HG02970 (cell line): ENCODE results near the gene CBLL2.
"Not testable (repeated sequence)": the region's sequence is repeated elsewhere in the genome, so short reads cannot be mapped to it uniquely, and the experiment has no call there.

Source experiments
- ATAC-seq: cut with Tn5 transposase; IDR thresholded peaks from one replicate; pipeline ENCODE4 v1.9.1; 2021; ENCODE audit warnings: mild to moderate bottlenecking, moderate library complexity, moderate number of reproducible peaks; ENCODE audit not compliant: unreplicated experiment, low FRiP score

The CBLL2 gene, protein sequence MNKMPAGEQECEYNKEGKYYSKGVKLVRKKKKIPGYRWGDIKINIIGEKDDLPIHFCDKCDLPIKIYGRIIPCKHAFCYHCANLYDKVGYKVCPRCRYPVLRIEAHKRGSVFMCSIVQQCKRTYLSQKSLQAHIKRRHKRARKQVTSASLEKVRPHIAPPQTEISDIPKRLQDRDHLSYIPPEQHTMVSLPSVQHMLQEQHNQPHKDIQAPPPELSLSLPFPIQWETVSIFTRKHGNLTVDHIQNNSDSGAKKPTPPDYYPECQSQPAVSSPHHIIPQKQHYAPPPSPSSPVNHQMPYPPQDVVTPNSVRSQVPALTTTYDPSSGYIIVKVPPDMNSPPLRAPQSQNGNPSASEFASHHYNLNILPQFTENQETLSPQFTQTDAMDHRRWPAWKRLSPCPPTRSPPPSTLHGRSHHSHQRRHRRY

DNA sequence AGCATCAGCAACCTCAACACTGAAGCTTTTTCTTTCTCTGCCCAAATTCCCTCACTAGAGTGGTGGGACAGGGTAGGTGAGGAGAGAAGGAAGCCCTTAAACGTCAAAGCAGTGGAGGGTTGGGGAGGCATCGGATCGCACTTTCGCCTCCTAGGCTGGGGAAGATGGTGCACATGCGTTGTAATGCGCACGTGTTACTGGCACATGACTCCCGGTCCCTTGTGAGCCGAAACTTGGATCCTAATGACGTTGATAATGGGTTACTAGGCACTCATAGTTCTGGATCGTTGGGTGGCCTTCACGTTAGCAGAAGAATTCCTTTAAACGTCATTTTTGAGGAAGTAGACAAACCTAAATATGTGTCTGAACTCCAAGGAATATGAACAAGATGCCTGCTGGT lies at the start of gene CBLL2:
TSS of gene CBLL2 (plus strand) at position 301 of the 400 bp plus-strand sequence. CDS start at position 380, 79 bp downstream.
- ATAC-seq = no peak

DNA sequence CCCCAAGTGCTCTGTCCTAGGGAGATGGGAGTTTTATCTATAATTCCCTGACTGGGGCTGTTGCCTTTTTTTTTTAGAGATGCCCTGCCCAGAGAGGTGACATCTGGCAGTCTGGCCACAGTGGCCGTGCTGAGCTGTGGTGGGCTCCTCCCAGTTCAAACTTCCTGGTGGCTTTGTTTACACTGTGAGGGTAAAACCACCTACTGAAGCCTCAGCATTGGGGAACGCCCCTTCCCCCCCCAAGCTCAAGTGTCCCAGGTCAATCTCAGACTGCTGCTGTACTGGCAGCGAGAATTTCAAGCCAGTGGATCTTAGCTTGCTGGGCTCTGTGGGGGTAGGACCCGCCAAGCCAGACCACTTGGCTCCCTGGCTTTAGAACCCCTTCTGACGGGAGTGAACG lies 38.3 kb upstream of the CBLL2 start:
- ATAC-seq = no peak

DNA sequence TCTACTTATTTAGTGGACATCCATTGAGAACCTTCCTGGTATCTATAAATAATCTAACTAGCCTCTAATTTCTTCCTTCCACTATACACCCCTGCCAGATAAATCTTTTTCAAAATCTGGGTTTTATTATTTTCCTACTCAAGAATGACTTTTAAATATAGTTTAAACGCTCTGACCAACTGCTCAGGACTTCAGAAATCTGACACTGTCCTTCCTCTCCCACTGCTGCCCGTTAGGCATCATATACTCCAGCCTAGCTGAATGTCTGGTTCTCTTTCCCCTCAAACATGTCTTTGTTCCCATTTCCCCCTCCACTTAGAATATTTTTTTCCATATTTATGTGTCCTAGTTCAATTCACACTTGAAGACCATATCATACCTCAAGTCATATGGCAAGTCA lies 35.2 kb upstream of the CBLL2 start:
- no peak for ATAC-seq

DNA sequence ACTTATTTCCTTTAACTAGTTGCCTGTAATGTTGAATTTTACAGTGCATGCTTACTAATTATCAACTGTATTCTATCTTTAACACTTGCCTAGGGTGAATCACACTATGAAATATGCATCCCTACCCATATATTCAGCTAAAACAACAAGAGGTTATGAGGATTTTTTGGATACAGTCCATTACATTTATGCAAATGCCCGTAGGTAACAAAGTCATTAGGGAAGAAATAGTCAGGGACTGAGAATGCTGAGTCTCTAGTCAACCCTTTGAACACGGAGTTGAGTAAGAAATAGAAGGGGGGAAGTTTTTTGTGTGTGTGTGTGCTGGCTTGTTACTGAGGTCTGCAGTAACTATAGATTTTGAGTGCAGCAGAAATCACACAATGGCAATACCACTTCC lies 26.1 kb upstream of the CBLL2 start:
- ATAC-seq = no peak

DNA sequence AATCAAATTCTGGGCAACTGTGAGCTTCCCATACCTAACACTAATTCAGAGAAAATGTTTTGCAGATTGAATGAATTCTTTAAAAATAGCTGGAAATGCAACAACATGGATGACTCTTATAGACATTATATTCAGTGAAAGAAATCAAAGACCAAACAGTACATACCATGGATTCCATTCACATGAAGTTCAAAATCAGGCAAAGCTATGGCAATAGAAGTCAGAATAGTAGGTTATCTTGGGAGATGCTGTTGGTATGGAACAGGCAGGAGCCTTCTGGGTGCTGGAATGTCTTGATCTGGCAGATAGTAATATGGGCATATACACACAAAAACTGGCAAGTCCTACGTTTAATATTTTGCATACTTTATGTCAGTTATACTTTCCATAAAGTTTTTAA lies 25.5 kb upstream of the CBLL2 start:
- no peak for ATAC-seq

DNA sequence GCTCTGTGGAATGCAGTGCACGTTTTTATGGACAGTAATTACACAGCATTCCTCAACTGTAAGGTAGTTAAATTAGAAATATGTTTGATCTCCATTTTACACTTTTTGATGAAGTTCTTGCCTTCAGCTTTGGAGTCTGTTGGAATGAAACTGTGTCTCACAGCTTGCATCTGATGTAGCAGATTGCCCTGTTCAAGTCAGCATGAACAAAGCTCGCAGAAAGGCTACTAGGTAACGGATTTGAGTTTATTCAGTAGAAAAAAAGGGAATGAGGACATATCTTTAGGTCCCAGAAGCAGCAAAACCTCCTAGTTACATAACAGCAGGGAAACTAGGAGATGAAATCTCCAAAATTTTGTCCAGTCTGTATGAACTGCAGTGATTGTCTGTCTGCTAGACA lies 24.3 kb upstream of the CBLL2 start:
- no peak for ATAC-seq

DNA sequence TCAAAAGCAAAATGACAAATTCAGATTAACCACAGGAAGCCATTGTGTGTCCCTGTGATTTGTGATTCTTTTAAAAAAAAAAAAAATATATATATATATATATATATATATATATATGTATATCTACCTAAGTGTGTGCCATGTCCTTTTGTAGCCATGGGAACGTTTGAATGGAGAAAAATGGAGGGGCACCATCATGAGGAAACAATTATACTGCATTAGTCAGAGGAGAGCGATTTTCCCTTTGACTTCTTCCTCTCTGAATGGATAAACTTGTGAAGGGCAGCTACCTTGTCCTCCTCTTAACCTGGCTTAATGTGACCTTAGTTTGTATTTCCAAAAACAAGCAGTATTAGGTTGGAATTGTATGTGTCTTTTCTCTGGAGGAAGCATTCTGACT lies 23.3 kb upstream of the CBLL2 start:
- ATAC-seq = no peak

DNA sequence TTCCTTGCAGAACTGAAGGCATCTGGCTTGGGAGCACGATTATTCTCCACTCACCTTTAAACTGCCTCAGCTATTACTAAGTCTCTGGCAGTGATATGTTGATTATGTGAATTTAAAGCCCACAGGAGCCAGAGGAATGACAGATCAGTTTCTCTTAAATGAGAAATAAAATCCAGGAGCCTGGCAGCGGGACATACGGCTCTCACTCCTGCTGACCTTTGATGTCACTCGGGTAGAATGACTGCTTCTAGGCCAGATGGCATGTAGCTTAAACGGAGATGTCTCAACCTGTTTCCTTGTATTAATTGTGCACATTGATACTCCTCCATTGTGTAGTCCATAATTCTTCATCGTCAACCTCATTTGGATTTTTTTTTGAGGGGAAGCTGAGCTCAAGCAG lies 4.0 kb upstream of the CBLL2 start:
- no peak for ATAC-seq

DNA sequence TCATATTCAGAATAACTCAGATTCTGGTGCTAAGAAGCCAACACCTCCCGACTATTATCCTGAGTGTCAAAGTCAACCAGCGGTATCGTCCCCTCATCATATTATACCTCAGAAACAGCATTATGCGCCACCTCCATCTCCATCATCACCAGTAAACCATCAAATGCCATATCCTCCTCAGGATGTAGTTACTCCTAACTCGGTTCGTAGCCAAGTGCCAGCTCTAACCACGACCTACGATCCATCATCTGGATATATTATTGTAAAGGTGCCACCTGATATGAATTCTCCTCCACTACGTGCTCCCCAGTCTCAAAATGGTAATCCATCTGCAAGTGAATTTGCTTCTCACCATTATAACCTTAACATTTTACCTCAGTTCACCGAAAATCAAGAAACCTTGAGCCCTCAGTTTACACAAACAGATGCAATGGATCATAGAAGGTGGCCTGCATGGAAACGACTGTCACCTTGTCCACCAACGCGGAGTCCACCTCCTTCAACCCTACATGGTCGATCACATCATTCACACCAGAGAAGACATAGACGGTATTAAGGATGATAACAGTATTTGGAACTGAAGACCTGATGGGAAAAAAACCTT lies 1.1 kb downstream of the CBLL2 start:
- ATAC-seq = no peak

DNA sequence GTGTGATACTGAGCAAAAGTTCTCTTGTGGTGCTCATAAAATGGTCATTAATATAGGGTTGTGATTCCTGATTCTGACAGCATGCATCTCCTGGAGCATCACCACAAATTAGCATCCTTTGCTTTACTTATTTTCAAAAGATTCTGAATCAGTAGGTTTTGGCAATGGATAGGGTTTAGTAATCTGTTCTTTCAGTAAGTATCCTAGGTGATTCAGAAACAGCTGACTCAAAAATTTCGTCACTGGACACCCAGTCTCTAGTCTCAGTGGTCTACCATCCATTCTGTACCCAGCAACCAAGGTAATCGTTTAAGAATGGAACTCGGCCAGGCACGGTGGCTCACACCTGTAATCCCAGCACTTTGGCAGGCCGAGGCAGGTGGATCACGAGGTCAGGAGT lies 4.1 kb downstream of the CBLL2 start:
- ATAC-seq = no peak

DNA sequence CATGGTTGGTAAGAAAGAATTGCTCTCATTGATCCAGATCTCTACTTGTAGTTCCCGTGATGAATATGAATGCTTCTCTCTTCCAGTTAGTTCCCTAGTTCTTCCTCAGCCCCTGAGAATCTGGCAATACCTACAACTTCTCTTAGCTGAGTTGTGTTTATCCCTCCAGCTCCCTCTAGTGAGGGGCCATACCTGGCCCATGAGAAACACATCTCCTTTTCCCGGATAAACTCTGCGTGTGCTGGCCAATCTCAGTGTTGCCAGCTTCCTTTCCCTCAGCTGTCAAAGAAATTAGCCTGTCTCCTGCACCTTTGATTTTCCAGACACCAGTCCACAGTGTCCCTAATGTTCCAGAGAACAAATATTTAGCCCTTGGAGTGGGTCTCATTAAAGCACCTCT lies 5.7 kb downstream of the CBLL2 start:
- no peak for ATAC-seq

DNA sequence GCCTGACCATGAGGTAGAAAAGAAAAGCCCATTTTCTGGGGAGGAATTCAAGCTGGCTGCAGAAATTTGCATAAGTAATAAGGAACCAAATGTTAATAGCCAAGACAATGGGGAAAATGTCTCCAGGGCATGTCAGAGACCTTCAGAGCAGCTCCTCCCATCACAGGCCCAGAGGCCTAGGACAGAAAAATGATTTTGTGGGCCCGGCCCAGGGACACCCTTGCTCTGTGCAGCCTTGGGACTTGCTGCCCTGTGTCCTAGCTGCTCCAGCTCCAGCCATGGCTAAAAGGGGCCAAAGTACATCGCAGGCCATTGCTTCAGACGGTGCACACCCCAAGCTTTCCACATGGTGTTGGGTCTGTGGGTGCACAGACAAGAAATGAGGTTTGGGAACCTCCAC lies 16.5 kb downstream of the CBLL2 start:
- ATAC-seq = not testable (repeated sequence)

DNA sequence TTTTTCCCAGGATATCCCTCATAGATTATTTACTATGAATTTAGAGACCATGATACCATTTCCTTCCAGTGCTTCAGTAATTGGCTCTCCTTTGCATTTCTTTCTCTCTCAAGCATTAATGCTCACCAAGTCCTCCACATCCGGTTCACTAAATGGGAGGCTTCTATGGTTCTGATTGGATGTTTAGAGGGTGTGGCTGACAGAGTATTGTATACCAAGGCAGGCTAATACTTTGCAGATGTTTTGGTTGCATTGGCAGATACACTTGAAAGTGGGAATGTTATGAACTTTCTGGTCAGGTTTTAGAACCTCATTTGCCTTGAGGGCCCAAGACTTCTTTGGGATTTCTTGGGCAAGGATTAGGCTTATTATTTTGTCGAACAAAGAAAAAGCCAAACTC lies 24.2 kb downstream of the CBLL2 start:
- ATAC-seq = no peak

DNA sequence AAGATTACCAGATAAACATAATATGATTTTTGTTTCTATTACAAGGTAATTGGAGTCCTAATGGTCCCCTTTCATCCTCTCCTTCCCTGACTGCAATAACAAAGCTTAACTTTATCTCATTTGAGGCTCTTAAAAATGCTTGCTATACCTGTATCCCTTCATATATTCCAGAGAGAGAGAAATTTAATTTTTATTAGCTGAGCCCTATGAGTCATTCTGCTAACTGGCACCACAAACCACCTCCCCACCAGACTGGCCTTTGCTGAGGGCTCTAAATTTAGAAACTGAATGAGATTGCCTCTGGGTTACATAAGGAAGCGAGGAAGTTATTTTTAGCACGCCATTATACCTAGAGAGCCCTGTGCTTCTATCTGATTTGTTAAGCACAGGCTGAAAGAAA lies 27.4 kb downstream of the CBLL2 start:
- no peak for ATAC-seq

DNA sequence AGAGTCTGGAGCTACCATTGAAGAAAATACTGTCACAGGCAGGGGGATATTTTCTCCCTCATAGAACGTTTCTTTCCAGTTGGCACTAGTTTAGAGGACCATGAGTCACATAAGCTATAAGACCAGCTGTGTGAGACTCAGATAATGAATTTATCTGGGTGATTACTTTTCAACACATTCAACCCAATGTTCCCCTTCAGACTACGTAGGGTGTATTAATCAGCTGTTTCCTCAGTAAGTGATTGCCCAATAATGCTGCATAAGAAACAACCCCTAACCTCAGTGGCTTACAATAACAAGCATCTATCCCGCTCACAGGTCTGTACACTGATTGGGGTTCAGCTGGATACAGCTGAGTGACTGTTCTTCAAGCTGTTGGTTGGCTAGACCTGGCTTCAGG lies 38.1 kb downstream of the CBLL2 start:
- no peak for ATAC-seq

DNA sequence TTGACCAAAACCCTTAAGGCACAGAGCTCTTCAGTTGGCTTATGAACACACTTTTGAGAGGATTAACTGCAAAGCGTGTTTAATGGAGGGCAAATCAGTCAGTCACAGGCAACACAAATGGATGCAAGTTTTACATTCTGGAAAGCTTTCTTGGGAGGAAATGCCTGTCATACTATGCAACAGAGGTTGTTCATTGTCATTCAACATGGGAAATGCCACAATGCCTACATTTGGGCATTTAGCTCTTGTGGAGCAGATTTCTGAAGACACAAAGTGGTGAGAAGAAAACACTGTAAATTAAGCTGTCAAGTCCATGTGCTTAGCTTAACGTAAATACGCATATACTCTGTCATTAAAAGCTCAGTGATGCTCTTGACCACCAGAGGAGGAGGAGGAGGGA lies 41.1 kb downstream of the CBLL2 start:
- ATAC-seq = no peak

DNA sequence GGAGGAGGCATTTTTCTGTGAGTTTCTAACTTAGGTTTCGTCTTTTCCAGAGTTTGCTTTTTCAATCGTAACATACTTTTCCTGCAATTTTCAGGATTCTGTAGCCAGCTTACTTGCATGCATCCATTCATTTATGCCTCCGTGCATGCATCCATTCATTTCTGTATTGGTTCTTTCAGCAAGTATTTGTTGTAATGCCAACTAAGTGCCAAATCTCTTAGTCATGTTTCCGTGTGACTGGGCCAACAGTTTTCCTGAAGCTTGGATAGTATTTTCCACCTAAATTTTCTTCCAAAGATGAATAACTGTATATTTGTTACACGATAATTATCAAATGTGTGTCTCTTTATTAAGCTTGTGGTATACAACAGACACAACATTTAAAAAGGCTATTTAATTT lies 41.5 kb downstream of the CBLL2 start:
- ATAC-seq = no peak

DNA sequence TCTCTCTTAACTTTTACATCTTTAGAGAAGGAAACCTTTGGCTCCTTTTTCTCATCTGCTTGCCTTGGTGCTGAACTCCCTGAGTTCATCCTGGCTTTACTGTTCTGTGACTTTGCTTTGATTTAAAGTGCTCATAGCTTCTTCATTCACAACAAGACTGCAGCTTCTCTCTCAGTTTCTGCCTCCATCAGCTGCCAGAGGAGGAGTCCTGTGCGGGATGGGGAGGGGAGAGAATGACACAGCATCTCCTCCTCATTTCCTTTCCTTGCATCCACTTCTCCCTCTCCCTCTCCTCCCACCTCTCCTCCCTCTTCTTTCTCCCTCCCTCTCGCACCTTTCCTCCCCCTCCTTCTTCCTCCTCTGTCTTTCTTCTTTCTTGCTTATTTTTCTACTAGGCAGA lies 42.0 kb downstream of the CBLL2 start:
- no peak for ATAC-seq

DNA sequence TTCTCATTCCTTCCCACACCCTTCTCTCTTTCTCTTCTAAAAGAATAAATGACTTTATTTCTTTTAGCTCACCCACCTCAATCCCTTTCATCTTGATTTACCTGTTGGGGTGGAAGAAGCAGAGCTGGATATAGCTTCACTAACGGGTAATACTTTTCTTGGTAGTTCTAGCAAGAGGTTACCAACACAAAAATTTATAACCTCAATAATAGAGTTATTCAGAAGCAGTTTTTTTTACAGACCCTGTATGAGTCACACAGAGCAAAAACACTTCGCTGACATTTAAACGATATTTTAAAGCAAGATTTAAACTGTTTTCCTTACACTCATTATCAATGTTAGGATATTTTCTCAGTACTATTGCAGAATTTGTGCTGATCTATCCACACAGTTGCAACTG lies 42.4 kb downstream of the CBLL2 start:
- no peak for ATAC-seq

DNA sequence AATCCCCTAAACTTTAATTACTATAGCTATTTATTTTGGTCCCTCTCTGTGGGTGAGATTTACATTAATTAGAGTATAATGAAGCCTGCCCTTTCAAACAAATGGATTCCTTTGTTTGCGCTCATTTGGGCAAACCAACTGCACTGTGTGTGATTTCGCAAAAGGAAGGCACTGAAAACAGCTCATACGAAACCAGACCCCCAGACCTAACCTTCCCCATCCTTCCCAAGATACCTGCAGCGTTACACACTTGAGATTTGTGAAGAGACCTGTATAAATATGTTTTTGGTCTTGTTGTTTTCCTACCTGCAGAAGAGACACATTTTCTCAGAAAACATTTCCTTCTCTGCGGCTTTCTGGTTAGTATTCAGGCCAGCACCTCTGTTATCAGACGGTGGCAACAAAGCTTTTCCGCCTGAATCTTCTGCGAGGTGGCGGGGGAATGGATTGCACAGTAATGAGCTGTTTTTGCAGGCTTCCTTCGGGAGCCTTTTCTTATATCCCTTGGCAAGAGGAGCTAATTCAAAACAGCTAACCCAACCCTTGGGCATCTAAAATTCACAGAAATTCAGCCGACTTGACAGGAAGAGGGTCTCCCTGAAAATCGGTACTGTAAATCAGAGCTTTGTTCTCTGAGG lies 47.6 kb downstream of the CBLL2 start:
- no peak for ATAC-seq

DNA sequence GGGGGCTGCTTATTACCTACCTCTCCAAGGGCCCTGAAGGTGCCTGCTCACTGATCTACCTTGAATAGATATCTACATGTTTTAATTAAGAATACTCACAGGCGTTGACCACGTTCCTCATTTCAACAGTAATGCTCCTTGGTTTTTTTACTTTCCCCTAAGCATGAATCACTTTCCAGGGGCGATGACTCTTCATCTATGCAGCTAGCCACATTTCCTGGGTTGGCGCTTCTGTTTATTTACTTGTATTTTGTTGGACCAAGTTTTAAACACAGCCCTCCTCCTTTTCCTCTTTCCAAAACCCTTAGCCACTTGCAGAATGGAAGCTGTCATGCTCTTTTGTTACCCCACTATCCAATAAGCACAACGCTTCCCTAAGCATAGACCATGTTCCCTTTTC lies 50.8 kb downstream of the CBLL2 start:
- no peak for ATAC-seq
